Spleen (tissue), 11 donors: ENCODE measurements around the gene FARP1. TPM values are rescaled to one million over a fixed set of nuclear protein-coding genes. Genes with fewer than 3 reads are reported as not detected.
A peak's percentile ranks its signal among the peaks of the same experiment; 100 is the strongest.

Source experiments
- DNase-seq: peaks from one replicate; pipeline ENCODE4 v3.0.0-alpha.2; 2020
- H3K27ac ChIP-seq, 8 donors: fragments of 200-600 bp; sonication (generic) in 7 of 8; 1 replicate in 4 of 8; 2 replicates in 4 of 8; pipeline versions ENCODE4 v1.5.0 to v1.8.0; 2016 to 2021; ENCODE audit warnings: inconsistent platforms in 4 of 8, mild to moderate bottlenecking in 4 of 8, moderate library complexity in 1 of 8
- H3K27me3 ChIP-seq, 7 donors: fragments of 200-600 bp; sonication (generic) in 6 of 7; replicated peaks in 1 of 7; 1 replicate in 4 of 7; 2 replicates in 3 of 7; pipeline versions ENCODE4 v1.5.0 to v1.8.0; 2016 to 2021; ENCODE audit warnings: inconsistent platforms in 3 of 7, mild to moderate bottlenecking in 1 of 7
- H3K36me3 ChIP-seq, 6 donors: fragments of 200-600 bp; sonication (generic) in 5 of 6; 1 replicate in 4 of 6; 2 replicates in 2 of 6; pipeline versions ENCODE4 v1.5.0 to v1.8.0; 2016 to 2021; ENCODE audit warnings: inconsistent platforms in 2 of 6
- H3K4me1 ChIP-seq, 6 donors: fragments of 200-600 bp; sonication (generic) in 5 of 6; 1 replicate in 3 of 6; 2 replicates in 3 of 6; pipeline versions ENCODE4 v1.5.0 to v1.8.0; 2016 to 2021; ENCODE audit warnings: inconsistent platforms in 3 of 6
- H3K4me3 ChIP-seq, 8 donors: fragments of 200-600 bp; sonication (generic) in 7 of 8; 1 replicate in 4 of 8; 2 replicates in 4 of 8; pipeline versions ENCODE4 v1.5.0 to v1.8.0; 2016 to 2021; ENCODE audit warnings: inconsistent platforms in 4 of 8, mild to moderate bottlenecking in 4 of 8, moderate library complexity in 2 of 8
- H3K9me3 ChIP-seq, 8 donors: fragments of 200-600 bp; sonication (generic) in 7 of 8; 1 replicate in 4 of 8; 2 replicates in 4 of 8; pipeline versions ENCODE4 v1.5.0 to v1.8.0; 2016 to 2021; ENCODE audit warnings: inconsistent platforms in 4 of 8
- POLR2A ChIP-seq, 3 donors: fragments of 450-650 bp; IDR thresholded peaks; one replicate each; pipeline ENCODE4 v1.5.1; 2017; ENCODE audit warnings: antibody characterized with exemption in 3 of 3, mild to moderate bottlenecking in 1 of 3
- POLR2AphosphoS5 ChIP-seq, 3 donors: sonication (generic); formaldehyde crosslinking; IDR thresholded peaks; one replicate each; pipeline ENCODE4 v1.5.1; 2017; ENCODE audit warnings: antibody characterized with exemption in 3 of 3
- WGBS, 5 donors: extraction: QIAGEN DNeasy Blood & Tissue Kit in 3 of 5; methylation state at CpG; one replicate each; pipeline versions ENCODE4 v1.1.5 to v1.1.7; 2013 to 2018; 5-methylcytosine and 5-hydroxymethylcytosine counted together
- intact Hi-C: fragments of 100-400 bp; cut with DNase I; formaldehyde crosslinking; loops from one replicate; pipeline ENCODE4 v1.15.0; 2023; ENCODE audit warnings: low total_unique reads
- polyA plus RNA-seq, 3 donors: library from polyadenylated mRNA; stranded (reverse); fragments of 200-250 nt; gene quantifications; one replicate each; pipeline ENCODE4 v1.2.1, GENCODE V29; 2013
- total RNA-seq, 7 donors: library from RNA; depleted of rRNA in 3 of 7; stranded (reverse); fragments of >200 nt in 3 of 7; fragmentation: NEBNext Ultra II Directional in 4 of 7; extraction: Animal tissue kit (Norgen Biotek cat#: 25700) in 4 of 7; gene quantifications; one replicate each; pipeline versions ENCODE4 v1.1.0 to v1.2.1, GENCODE V29; 2016 to 2021
- TF ChIP-seq, protein P1 (sequence below), 11 experiments: fragments of 200-600 bp in 7 of 11; fragments of 450-650 bp in 4 of 11; sonication (generic) in 4 of 11; IDR thresholded peaks in 8 of 11; conservative IDR thresholded peaks in 3 of 11; 1 replicate in 7 of 11; 2 replicates in 4 of 11; pipeline versions ENCODE4 v1.4.0 to v1.8.0; 2016 to 2021; ENCODE audit warnings: antibody characterized with exemption in 11 of 11, inconsistent platforms in 4 of 11, mild to moderate bottlenecking in 1 of 11
- donor health status: healthy with polysubstance abuse.
- donor health status: DM: no; HTN: no; CAD: no; lungs with moderate emphysema.
- donor health status: DM: no; HTN: no; CAD: no.
- donor health status: Bipolar disorder and iron deficiency.
- donor health status: healthy.
- donor health status: DM: no; HTN: no; CAD: no.
- donor health status: DM: yes; HTN: yes; CAD: no.

The FARP1 gene
- total and polyA plus RNA-seq, 10 donors = 3.7 to 60.9 (median 33.0) TPM

DNA sequence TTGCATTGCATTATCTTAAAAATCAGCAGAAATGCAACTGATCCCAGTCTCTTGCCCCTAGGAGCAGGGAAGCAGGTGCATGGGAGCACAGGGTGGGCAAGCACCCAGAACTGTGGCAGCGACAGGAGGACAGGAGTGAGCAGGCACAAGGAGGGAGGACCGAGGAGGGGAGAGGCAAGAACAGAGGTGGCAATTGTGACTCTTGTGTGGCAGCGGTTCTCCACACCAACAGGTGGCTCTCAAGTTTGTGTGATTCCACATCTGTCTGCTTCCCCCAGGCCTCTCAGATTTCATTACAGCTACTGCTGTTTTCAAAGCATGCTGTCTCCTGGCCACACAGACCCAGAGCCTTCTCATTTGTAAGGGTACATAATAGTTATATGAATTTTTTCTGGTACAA, 325.5 kb downstream of the FARP1 start:
- peaks cover 0 to 98% (median 56%) of the 10 kb centered on the region in 6 donors for H3K36me3 ChIP-seq
- no peak overlapping the region for H3K27ac ChIP-seq
- WGBS, 5 donors = 82 to 93% (median 92%) methylated on average over 3 of the region's 3 CpGs
- H3K4me1 ChIP-seq = peaks cover 0 to 28% (median 6%) of the 10 kb centered on the region in 6 donors
- H3K4me3 ChIP-seq = no peak overlapping the region
- no peak for DNase-seq
- intact Hi-C loops = no loop called here
- no peaks in the 10 kb centered on the region for H3K27me3 ChIP-seq
- H3K9me3 ChIP-seq = no peaks in the 10 kb centered on the region
- TF ChIP-seq POLR2A (IDR thresholded peaks at IDR 0.05) (no peak), POLR2AphosphoS5 (IDR thresholded peaks at IDR 0.05) (no peak)
- TF ChIP-seq, protein P1, sequence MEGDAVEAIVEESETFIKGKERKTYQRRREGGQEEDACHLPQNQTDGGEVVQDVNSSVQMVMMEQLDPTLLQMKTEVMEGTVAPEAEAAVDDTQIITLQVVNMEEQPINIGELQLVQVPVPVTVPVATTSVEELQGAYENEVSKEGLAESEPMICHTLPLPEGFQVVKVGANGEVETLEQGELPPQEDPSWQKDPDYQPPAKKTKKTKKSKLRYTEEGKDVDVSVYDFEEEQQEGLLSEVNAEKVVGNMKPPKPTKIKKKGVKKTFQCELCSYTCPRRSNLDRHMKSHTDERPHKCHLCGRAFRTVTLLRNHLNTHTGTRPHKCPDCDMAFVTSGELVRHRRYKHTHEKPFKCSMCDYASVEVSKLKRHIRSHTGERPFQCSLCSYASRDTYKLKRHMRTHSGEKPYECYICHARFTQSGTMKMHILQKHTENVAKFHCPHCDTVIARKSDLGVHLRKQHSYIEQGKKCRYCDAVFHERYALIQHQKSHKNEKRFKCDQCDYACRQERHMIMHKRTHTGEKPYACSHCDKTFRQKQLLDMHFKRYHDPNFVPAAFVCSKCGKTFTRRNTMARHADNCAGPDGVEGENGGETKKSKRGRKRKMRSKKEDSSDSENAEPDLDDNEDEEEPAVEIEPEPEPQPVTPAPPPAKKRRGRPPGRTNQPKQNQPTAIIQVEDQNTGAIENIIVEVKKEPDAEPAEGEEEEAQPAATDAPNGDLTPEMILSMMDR (IDR thresholded peaks at IDR 0.05 in 8 of 11, conservative IDR thresholded peaks at IDR 0.05 in 3 of 11) = no peak

DNA sequence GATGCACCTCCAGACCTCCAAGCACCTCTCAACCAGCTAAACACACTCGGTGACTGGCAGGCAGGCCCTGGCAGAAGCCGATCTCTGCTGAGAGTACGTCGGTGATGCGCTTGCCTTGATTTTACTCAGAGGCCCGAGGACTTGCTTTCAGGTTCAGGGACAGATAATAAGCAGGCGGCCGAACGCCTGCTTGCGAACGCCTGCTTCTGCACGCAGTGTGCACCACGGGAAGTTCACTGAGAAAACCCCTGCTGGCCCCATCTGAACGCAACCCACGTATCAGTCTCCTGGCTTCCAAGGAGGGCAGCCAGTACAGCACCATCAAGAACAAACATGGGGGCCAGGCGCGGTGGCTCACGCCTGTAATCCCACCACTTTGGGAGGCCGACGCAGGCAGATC, 326.0 kb downstream of the FARP1 start:
- peak in 1 of 3 donors; percentile 33 for TF ChIP-seq POLR2AphosphoS5 (IDR thresholded peaks at IDR 0.05)
- TF ChIP-seq POLR2A (IDR thresholded peaks at IDR 0.05) = no peak
- TF ChIP-seq, protein P1 (IDR thresholded peaks at IDR 0.05 in 8 of 11, conservative IDR thresholded peaks at IDR 0.05 in 3 of 11) = no peak
- Histone ChIP-seq H3K36me3 (peaks cover 0 to 98% (median 53%) of the 10 kb centered on the region in 6 donors), H3K27me3 (no peaks in the 10 kb centered on the region), H3K4me3 (no peak overlapping the region), H3K4me1 (peaks cover 0 to 27% (median 6%) of the 10 kb centered on the region in 6 donors), H3K27ac (no peak overlapping the region), H3K9me3 (no peaks in the 10 kb centered on the region)
- intact Hi-C loops = no loop called here
- 92 to 97% (median 96%) methylated on average over 16 to 20 of the region's 20 CpGs for WGBS, 5 donors
- no peak for DNase-seq

DNA sequence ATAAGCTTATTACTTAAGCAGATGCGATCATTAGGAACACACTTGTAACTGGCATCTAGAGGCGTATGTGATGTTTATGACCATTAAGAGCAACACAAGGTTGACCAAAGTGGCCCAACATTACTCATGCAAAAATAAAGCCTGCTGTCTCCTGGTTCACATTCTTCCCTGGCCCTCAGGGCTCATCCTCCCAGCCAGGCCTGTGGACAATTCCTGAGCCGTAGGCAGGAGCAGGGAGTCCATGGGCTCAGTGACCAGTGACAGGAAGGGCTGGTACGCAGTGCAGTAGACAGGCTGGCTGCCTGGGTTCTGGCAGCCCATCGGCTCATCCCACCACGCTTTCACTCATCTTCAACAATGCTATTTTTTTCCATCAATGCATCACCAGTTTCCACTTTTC, 328.0 kb downstream of the FARP1 start:
- 79 to 89% (median 82%) methylated on average over 6 of the region's 6 CpGs for WGBS, 5 donors
- H3K36me3 ChIP-seq = peaks cover 0 to 94% (median 51%) of the 10 kb centered on the region in 6 donors
- H3K4me3 ChIP-seq = no peak overlapping the region
- TF ChIP-seq, protein P1 (IDR thresholded peaks at IDR 0.05 in 8 of 11, conservative IDR thresholded peaks at IDR 0.05 in 3 of 11) = no peak
- peak in 1 of 3 donors; percentile 31 for TF ChIP-seq POLR2AphosphoS5 (IDR thresholded peaks at IDR 0.05)
- DNase-seq = no peak
- peaks cover 5 to 43% (median 17%) of the 10 kb centered on the region in 6 donors for H3K4me1 ChIP-seq
- H3K27ac ChIP-seq = no peak overlapping the region
- no peaks in the 10 kb centered on the region for H3K9me3 ChIP-seq
- no peaks in the 10 kb centered on the region for H3K27me3 ChIP-seq
- intact Hi-C loops = loop anchor here (10.0 kb wide), 1 partner anchor 104 kb away; the partner anchor contains the start of gene STK24

DNA sequence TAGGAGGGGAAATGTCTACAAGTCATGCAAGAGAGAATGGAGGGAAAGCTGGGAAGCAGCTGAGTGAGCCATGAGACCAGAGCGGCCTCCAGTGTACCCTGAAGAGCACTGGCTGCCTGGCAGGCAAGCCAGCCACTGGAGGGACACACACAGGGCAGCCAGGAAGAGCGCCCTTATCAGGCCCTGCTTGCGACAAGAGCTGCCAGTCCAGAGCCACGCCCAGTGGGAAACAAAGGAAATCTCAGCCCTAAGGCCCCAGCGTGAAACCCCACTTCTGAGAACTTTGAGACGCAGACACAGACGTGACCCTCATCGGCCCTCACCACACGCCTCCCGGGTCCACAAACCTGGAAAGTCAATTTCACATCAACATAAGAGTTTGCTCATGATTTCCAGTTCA, 329.0 kb downstream of the FARP1 start:
- intact Hi-C loops = loop anchor here (10.0 kb wide), 1 partner anchor 103 kb away; the partner anchor contains the start of gene STK24
- no peak for DNase-seq
- H3K27ac ChIP-seq = peak overlapping the region in 2 of 8 donors; percentile 15 to 21

More for the DNA sequence above, 329.0 kb downstream of the FARP1 start:
- H3K9me3 ChIP-seq = no peaks in the 10 kb centered on the region
- no peaks in the 10 kb centered on the region for H3K27me3 ChIP-seq
- H3K36me3 ChIP-seq = peaks cover 0 to 83% (median 47%) of the 10 kb centered on the region in 6 donors
- H3K4me3 ChIP-seq = no peak overlapping the region
- TF ChIP-seq POLR2A (IDR thresholded peaks at IDR 0.05) = no peak
- TF ChIP-seq, protein P1 (IDR thresholded peaks at IDR 0.05 in 8 of 11, conservative IDR thresholded peaks at IDR 0.05 in 3 of 11) = peak in 1 of 11 experiments; percentile 14
- TF ChIP-seq POLR2AphosphoS5 (IDR thresholded peaks at IDR 0.05) = peak; percentile 41 to 73 (median 67)
- WGBS, 5 donors = 69 to 79% (median 71%) methylated on average over 10 of the region's 10 CpGs
- peaks cover 16 to 53% (median 27%) of the 10 kb centered on the region in 6 donors for H3K4me1 ChIP-seq
